NT2/D1 (cell line): ENCODE results near the gene EXT2.

Experiments
- YY1 ChIP-seq: IDR thresholded peaks from 2 replicates; pipeline ENCODE4 v1.6.1; 2011; ENCODE audit not compliant: insufficient read length, insufficient read depth
- ZNF274 ChIP-seq: IDR thresholded peaks from 2 replicates; pipeline ENCODE4 v1.6.1; 2011; ENCODE audit warnings: mild to moderate bottlenecking, low read depth, low read length

GRCh38 chr11:44101098-44101497 lies 5.6 kb downstream of the EXT2 start:
- TF ChIP-seq ZNF274, result no peak
- no peak for TF ChIP-seq YY1
